ENCODE data around the gene TCEA3. TPM values are rescaled to one million over a fixed set of nuclear protein-coding genes. Genes with fewer than 3 reads are reported as not detected.

Gene TCEA3
- total and polyA plus RNA-seq, 2 experiments from 2014 or later = 174 to 203 TPM

DNA sequence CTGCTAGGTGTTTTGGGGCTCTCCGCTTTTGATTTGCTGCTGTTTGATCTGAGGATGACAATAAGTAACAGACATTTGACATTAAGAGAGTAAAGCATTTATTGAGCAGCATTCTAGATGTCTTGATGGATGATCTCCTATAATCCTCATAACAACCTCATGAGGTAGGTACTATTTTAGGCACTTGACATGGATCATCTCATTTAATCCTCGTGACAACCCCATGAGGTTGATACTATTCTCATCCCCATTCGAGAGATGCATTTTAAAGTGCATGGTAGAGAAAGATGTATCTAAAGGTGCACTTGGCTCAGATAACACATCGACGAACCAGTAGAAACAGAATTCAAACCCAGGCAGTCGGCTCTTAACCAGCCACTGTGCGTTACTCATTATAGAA lies 26.6 kb downstream of the TCEA3 start:
- no peak for TF ChIP-seq CTCF (IDR thresholded peaks at IDR 0.05; ENCODE audit: low read depth, low read length)
- H3K9me3 ChIP-seq (ENCODE audit: low read depth) = no peaks in the 10 kb centered on the region
- no peaks in the 10 kb centered on the region for H3K27me3 ChIP-seq
- H3K4me1 ChIP-seq (ENCODE audit: low read depth) = peaks cover 29% of the 10 kb centered on the region
- H3K36me3 ChIP-seq = peaks cover 4% of the 10 kb centered on the region
- DNase-seq (ENCODE audit: low read depth in 1 of 2, low spot score in 1 of 2) = no peak
- peak overlapping the region; percentile 27 for H3K27ac ChIP-seq
- no peak overlapping the region for H3K4me3 ChIP-seq

- TF ChIP-seq CTCF (IDR thresholded peaks at IDR 0.05; ENCODE audit: low read depth, low read length) = no peak
- H3K27me3 ChIP-seq = no peaks in the 10 kb centered on the region
- peaks cover 29% of the 10 kb centered on the region for H3K4me1 ChIP-seq (ENCODE audit: low read depth)
- H3K4me3 ChIP-seq = no peak overlapping the region
- H3K36me3 ChIP-seq = peaks cover 5% of the 10 kb centered on the region
- DNase-seq (ENCODE audit: low read depth in 1 of 2, low spot score in 1 of 2) = no peak
- no peaks in the 10 kb centered on the region for H3K9me3 ChIP-seq (ENCODE audit: low read depth)
- peak overlapping the region; percentile 94 for H3K27ac ChIP-seq
Measured at GRCh38 chr1:23396380-23396779, 28.2 kb downstream of the TCEA3 start.

DNA sequence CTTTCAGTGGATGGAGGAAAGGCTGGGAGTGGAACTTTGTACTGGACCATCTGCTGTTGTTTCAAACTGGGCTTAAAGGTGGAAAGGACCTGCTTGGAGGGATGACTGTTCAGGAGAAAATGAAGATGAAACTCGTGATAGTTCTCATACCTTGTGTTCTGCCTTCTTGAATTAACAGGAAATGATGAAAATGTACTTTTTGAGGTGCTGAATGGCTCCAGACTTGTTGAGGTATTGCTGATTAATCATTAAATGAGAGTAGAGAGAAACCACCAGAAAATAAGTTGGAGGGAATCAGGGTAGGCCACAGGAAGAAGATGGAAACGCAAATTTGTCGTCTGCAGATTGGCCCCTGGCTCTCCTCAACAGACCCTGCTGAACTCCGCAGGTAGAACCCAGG lies 28.7 kb downstream of the TCEA3 start:
- no peak for TF ChIP-seq CTCF (IDR thresholded peaks at IDR 0.05; ENCODE audit: low read depth, low read length)

GRCh38 chr1:23395154-23395724 lies 29.3 kb downstream of the TCEA3 start:
- Histone ChIP-seq H3K27me3 (no peaks in the 10 kb centered on the region), H3K27ac (peak overlapping the region; percentile 94), H3K9me3 (ENCODE audit: low read depth) (no peaks in the 10 kb centered on the region), H3K36me3 (peaks cover 5% of the 10 kb centered on the region), H3K4me1 (ENCODE audit: low read depth) (peaks cover 29% of the 10 kb centered on the region), H3K4me3 (no peak overlapping the region)
- no peak for TF ChIP-seq CTCF (IDR thresholded peaks at IDR 0.05; ENCODE audit: low read depth, low read length)
- DNase-seq (ENCODE audit: low read depth in 1 of 2, low spot score in 1 of 2) = peak in 1 of 2 donors; percentile 82

More for the DNA sequence above, 28.7 kb downstream of the TCEA3 start:
- H3K9me3 ChIP-seq (ENCODE audit: low read depth) = no peaks in the 10 kb centered on the region
- H3K27ac ChIP-seq = peak overlapping the region; percentile 94
- peaks cover 29% of the 10 kb centered on the region for H3K4me1 ChIP-seq (ENCODE audit: low read depth)
- H3K27me3 ChIP-seq = no peaks in the 10 kb centered on the region
- DNase-seq (ENCODE audit: low read depth in 1 of 2, low spot score in 1 of 2) = no peak
- no peak overlapping the region for H3K4me3 ChIP-seq
- peaks cover 5% of the 10 kb centered on the region for H3K36me3 ChIP-seq

DNA sequence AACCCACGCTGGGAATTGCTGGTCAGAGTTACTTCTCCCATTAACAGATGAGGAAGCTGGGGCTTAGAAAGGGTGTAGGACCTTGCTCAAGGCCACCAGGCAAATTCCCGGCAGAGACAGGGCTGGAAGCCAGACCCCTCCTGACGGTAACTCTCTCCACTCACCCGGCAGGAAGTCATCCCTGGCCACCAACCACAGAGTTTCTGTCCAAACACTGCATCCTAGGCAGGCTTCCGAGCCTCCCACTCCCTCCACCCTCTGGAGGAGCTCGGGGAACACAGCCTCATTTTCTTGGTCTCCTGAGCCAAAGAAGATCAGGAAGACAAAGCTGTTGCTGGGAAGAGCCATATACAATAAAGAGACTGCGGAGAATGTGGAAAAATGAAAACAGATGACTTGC lies 29.9 kb downstream of the TCEA3 start:
- no peak overlapping the region for H3K4me3 ChIP-seq
- no peaks in the 10 kb centered on the region for H3K9me3 ChIP-seq (ENCODE audit: low read depth)
- peak overlapping the region; percentile 94 for H3K27ac ChIP-seq
- H3K4me1 ChIP-seq (ENCODE audit: low read depth) = peaks cover 29% of the 10 kb centered on the region
- H3K27me3 ChIP-seq = no peaks in the 10 kb centered on the region
- H3K36me3 ChIP-seq = peaks cover 5% of the 10 kb centered on the region
- peak; percentile 47 to 96 for DNase-seq (ENCODE audit: low read depth in 1 of 2, low spot score in 1 of 2)
- TF ChIP-seq CTCF (IDR thresholded peaks at IDR 0.05; ENCODE audit: low read depth, low read length) = peak; percentile 14
